Spinal cord (tissue), 10 donors: ENCODE results near the gene GRIA2. TPM values are rescaled to one million over a fixed set of nuclear protein-coding genes. Genes with fewer than 3 reads are reported as not detected.
"Not testable (repeated sequence)": the region's sequence is repeated elsewhere in the genome, so short reads cannot be mapped to it uniquely, and the experiment has no call there.

Source experiments
- DNase-seq, 6 donors: peaks; one replicate each; pipeline versions ENCODE4 v3.0.0 to v3.0.0-alpha.2; 2013 to 2015; ENCODE audit warnings: low spot score in 6 of 6, low read depth in 4 of 6
- H3K27ac ChIP-seq: one replicate; pipeline ENCODE4 v1.5.1; 2013; ENCODE audit warnings: low read depth, low read length, control low read depth
- H3K27me3 ChIP-seq: one replicate; pipeline ENCODE4 v1.6.1; 2013; ENCODE audit warnings: low read length; ENCODE audit not compliant: control insufficient read depth, insufficient read depth
- H3K36me3 ChIP-seq: one replicate; pipeline ENCODE4 v1.6.1; 2013; ENCODE audit warnings: low read length; ENCODE audit not compliant: control insufficient read depth, insufficient read depth
- H3K4me1 ChIP-seq: one replicate; pipeline ENCODE4 v1.6.1; 2013; ENCODE audit warnings: low read length; ENCODE audit not compliant: control insufficient read depth, insufficient read depth
- H3K4me3 ChIP-seq: one replicate; pipeline ENCODE4 v1.5.1; 2013; ENCODE audit warnings: low read depth, low read length, control low read depth
- H3K9me3 ChIP-seq: one replicate; pipeline ENCODE4 v1.6.1; 2013; ENCODE audit warnings: low read length; ENCODE audit not compliant: control insufficient read depth, insufficient read depth
- WGBS: methylation state at CpG from one replicate; pipeline ENCODE4 v1.1.5; 2013; ENCODE audit warnings: missing lambda C conversion rate; ENCODE audit not compliant: insufficient coverage; 5-methylcytosine and 5-hydroxymethylcytosine counted together
- long read RNA-seq, 4 donors: transcript quantifications; one replicate each; lab custom pipeline, GENCODE V29; 2026
- polyA plus RNA-seq, 2 donors: library from polyadenylated mRNA; unstranded; fragments of 120-200 nt; gene quantifications; one replicate each; pipeline ENCODE4 v1.2.1, GENCODE V29; 2013; ENCODE audit not compliant: insufficient read length in 2 of 2
- total RNA-seq, 2 donors: library from RNA; depleted of rRNA in 1 of 2; stranded (reverse); fragments of 120-200 nt in 1 of 2; fragments of >200 nt in 1 of 2; gene quantifications; one replicate each; pipeline versions ENCODE4 v1.2.3 to v1.2.4, GENCODE V29; 2013 to 2014
- donor health status: healthy.

The GRIA2 gene
- total RNA-seq (100 to 1,000 TPM in 1 of 2 donors, 10 to 100 TPM in 1; 85.8 to 211 TPM), polyA plus RNA-seq (100 to 1,000 TPM; 175 to 263 TPM)
- long read RNA-seq, donor 1, full-length matches to known transcripts: 11 of 50 reads
- long read RNA-seq, donor 1, partial matches to known transcripts: 39 of 50 reads
- long read RNA-seq, donor 1, other reads (novel, unspliced or antisense): 0 of 50 reads
- long read RNA-seq, donor 2, full-length matches to known transcripts: 1 of 6 reads
- long read RNA-seq, donor 2, partial matches to known transcripts: 5 of 6 reads
- long read RNA-seq, donor 2, other reads (novel, unspliced or antisense): 0 of 6 reads
- long read RNA-seq, donor 3, full-length matches to known transcripts: 5 of 11 reads
- long read RNA-seq, donor 3, partial matches to known transcripts: 6 of 11 reads
- long read RNA-seq, donor 3, other reads (novel, unspliced or antisense): 0 of 11 reads
- long read RNA-seq, donor 4: 0 reads

GRCh38 chr4:157220371-157220881 is at the start of gene GRIA2:
Gene GRIA2 (plus strand): TSS chr4:157220728. CDS start chr4:157221043, 315 bp downstream.
- DNase-seq: peak in 5 of 6 donors; percentile 72 to 99 (median 81)
- Histone ChIP-seq H3K9me3 (no peaks in the 10 kb centered on the region), H3K4me1 (peaks cover 10% of the 10 kb centered on the region), H3K36me3 (peaks cover 2% of the 10 kb centered on the region), H3K27me3 (no peaks in the 10 kb centered on the region), H3K4me3 (peak within 1 kb of the TSS; percentile 79), H3K27ac (peak within 1 kb of the TSS; percentile 90)
- under 1% methylated on average over 57 of the region's 57 CpGs for WGBS

GRCh38 chr4:157172011-157172410 is 48.5 kb upstream of the GRIA2 start:
- no CpG with 5 or more reads among the region's 3 CpGs for WGBS
- DNase-seq: peak in 2 of 6 donors; percentile 4 to 47

GRCh38 chr4:157180268-157180667 is 40.3 kb upstream of the GRIA2 start:
- H3K36me3 ChIP-seq, H3K4me3 ChIP-seq, DNase-seq, H3K9me3 ChIP-seq, H3K27ac ChIP-seq, H3K4me1 ChIP-seq, H3K27me3 ChIP-seq: not testable (repeated sequence)
- 95% methylated on average over 8 of the region's 14 CpGs for WGBS

More at GRCh38 chr4:157172011-157172410, 48.5 kb upstream of the GRIA2 start:
- H3K27ac ChIP-seq: no peak overlapping the region
- H3K27me3 ChIP-seq: no peaks in the 10 kb centered on the region
- no peak overlapping the region for H3K4me3 ChIP-seq
- H3K36me3 ChIP-seq: no peaks in the 10 kb centered on the region
- H3K4me1 ChIP-seq: no peaks in the 10 kb centered on the region
- no peaks in the 10 kb centered on the region for H3K9me3 ChIP-seq

- Histone ChIP-seq H3K4me3 (no peak overlapping the region), H3K36me3 (no peaks in the 10 kb centered on the region), H3K27ac (no peak overlapping the region), H3K27me3 (no peaks in the 10 kb centered on the region), H3K4me1 (no peaks in the 10 kb centered on the region), H3K9me3 (peaks cover 3% of the 10 kb centered on the region)
- WGBS: no CpG with 5 or more reads among the region's 1 CpG
- no peak for DNase-seq
Measured at GRCh38 chr4:157184300-157184699, 36.2 kb upstream of the GRIA2 start.

GRCh38 chr4:157185363-157185762 is 35.2 kb upstream of the GRIA2 start:
- no peak for DNase-seq

GRCh38 chr4:157195374-157195773 is 25.2 kb upstream of the GRIA2 start:
- H3K27me3 ChIP-seq: no peaks in the 10 kb centered on the region

More at GRCh38 chr4:157185363-157185762, 35.2 kb upstream of the GRIA2 start:
- Histone ChIP-seq H3K27ac (no peak overlapping the region), H3K27me3 (no peaks in the 10 kb centered on the region), H3K4me1 (no peaks in the 10 kb centered on the region), H3K4me3 (no peak overlapping the region), H3K36me3 (no peaks in the 10 kb centered on the region), H3K9me3 (peaks cover 3% of the 10 kb centered on the region)

GRCh38 chr4:157196046-157196445 is 24.5 kb upstream of the GRIA2 start:
- WGBS: 100% methylated on average over 1 of the region's 1 CpG
- no peaks in the 10 kb centered on the region for H3K4me1 ChIP-seq
- H3K27me3 ChIP-seq: no peaks in the 10 kb centered on the region
- H3K27ac ChIP-seq: no peak overlapping the region
- DNase-seq: no peak
- H3K36me3 ChIP-seq: no peaks in the 10 kb centered on the region
- no peaks in the 10 kb centered on the region for H3K9me3 ChIP-seq
- H3K4me3 ChIP-seq: no peak overlapping the region

More at GRCh38 chr4:157195374-157195773, 25.2 kb upstream of the GRIA2 start:
- WGBS: no CpG with 5 or more reads among the region's 2 CpGs
- H3K36me3 ChIP-seq: no peaks in the 10 kb centered on the region
- H3K9me3 ChIP-seq: no peaks in the 10 kb centered on the region
- no peak overlapping the region for H3K27ac ChIP-seq
- no peaks in the 10 kb centered on the region for H3K4me1 ChIP-seq
- H3K4me3 ChIP-seq: no peak overlapping the region
- DNase-seq: no peak

GRCh38 chr4:157204634-157205244 is 15.8 kb upstream of the GRIA2 start:
- Histone ChIP-seq H3K27ac (no peak overlapping the region), H3K9me3 (peaks cover 1% of the 10 kb centered on the region), H3K4me3 (no peak overlapping the region), H3K4me1 (no peaks in the 10 kb centered on the region), H3K36me3 (no peaks in the 10 kb centered on the region), H3K27me3 (no peaks in the 10 kb centered on the region)
- no peak for DNase-seq
- 76% methylated on average over 14 of the region's 17 CpGs for WGBS

GRCh38 chr4:157217708-157218107 is 2.8 kb upstream of the GRIA2 start:
- H3K4me3 ChIP-seq: no peak overlapping the region
- no CpG with 5 or more reads among the region's 3 CpGs for WGBS
- H3K36me3 ChIP-seq: peaks cover 2% of the 10 kb centered on the region
- no peak overlapping the region for H3K27ac ChIP-seq
- H3K4me1 ChIP-seq: peaks cover 10% of the 10 kb centered on the region
- H3K9me3 ChIP-seq: peaks cover 1% of the 10 kb centered on the region
- H3K27me3 ChIP-seq: no peaks in the 10 kb centered on the region
- DNase-seq: peak in 3 of 6 donors; percentile 28 to 86 (median 77)
